B cell (primary cell): ENCODE results near the gene LSM10. TPM values are rescaled to one million over a fixed set of nuclear protein-coding genes. Genes with fewer than 3 reads are reported as not detected.
A peak's percentile ranks its signal among the peaks of the same experiment; 100 is the strongest.

Source experiments
- ATAC-seq: fragments of 200-7000 bp; cut with Tn5 transposase; one replicate; pipeline ENCODE4 v1.10.0; 2021; ENCODE audit warnings: low read depth, mild to moderate bottlenecking, moderate number of reproducible peaks, moderate library complexity
- CTCF ChIA-PET: fragments of 350-600 bp; sonication (Branson Sonifier 250); formaldehyde crosslinking; loops from one replicate; lab custom pipeline; 2021; ENCODE audit warnings: antibody characterized with exemption, inconsistent platforms; lab: Charles Lee
- POLR2A ChIA-PET: fragments of 350-600 bp; sonication (Branson Sonifier 250); formaldehyde crosslinking; loops from one replicate; lab custom pipeline; 2021; ENCODE audit warnings: antibody characterized with exemption; lab: Charles Lee
- DNase-seq: peaks from one replicate; pipeline ENCODE4 v3.0.0; 2013
- H2AFZ ChIP-seq: 2 replicates; pipeline ENCODE4 v1.6.1; 2012; ENCODE audit warnings: mild to moderate bottlenecking, low read depth, low read length; ENCODE audit not compliant: insufficient read depth, poor library complexity, severe bottlenecking
- H3K27ac ChIP-seq, 2 donors: 1 replicate in 1 of 2; 2 replicates in 1 of 2; pipeline ENCODE4 v1.5.1; 2012 to 2013; ENCODE audit warnings: low read length in 2 of 2, mild to moderate bottlenecking in 2 of 2, moderate library complexity in 1 of 2
- H3K27me3 ChIP-seq, 4 experiments: fragments of 200-600 bp in 1 of 4; sonication (generic) in 1 of 4; replicated peaks in 1 of 4; 1 replicate in 2 of 4; 2 replicates in 2 of 4; pipeline versions ENCODE4 v1.6.1 to v1.7.0; 2013 to 2016; ENCODE audit warnings: low read length in 3 of 4, mild to moderate bottlenecking in 2 of 4, mixed read lengths in 1 of 4, moderate library complexity in 1 of 4; ENCODE audit not compliant: insufficient read depth in 4 of 4, control insufficient read depth in 3 of 4; ENCODE audit errors: control extremely low read depth in 1 of 4
- H3K36me3 ChIP-seq, 2 experiments: replicated peaks in 1 of 2; 1 replicate in 1 of 2; 2 replicates in 1 of 2; pipeline versions ENCODE4 v1.6.1 to v1.7.1; 2013; ENCODE audit warnings: low read length in 1 of 2; ENCODE audit not compliant: insufficient read depth in 2 of 2, control insufficient read depth in 1 of 2; ENCODE audit errors: control extremely low read depth in 1 of 2, extremely low read depth in 1 of 2
- H3K4me1 ChIP-seq, 2 donors: fragments of 200-600 bp in 1 of 2; sonication (generic) in 1 of 2; 1 replicate in 1 of 2; 2 replicates in 1 of 2; pipeline versions ENCODE4 v1.5.1 to v1.6.1; 2013 to 2017; ENCODE audit warnings: low read length in 2 of 2; ENCODE audit not compliant: control insufficient read depth in 2 of 2, insufficient read depth in 2 of 2
- H3K4me2 ChIP-seq: replicated peaks from 2 replicates; pipeline ENCODE3; 2012; ENCODE audit warnings: mild to moderate bottlenecking, low read depth, low read length; ENCODE audit not compliant: poor library complexity, severe bottlenecking
- H3K4me3 ChIP-seq, 5 experiments: fragments of 200-600 bp in 1 of 5; sonication (generic) in 1 of 5; 1 replicate in 3 of 5; 2 replicates in 2 of 5; pipeline versions ENCODE4 v1.5.1 to v1.7.0; 2011 to 2016; ENCODE audit warnings: low read length in 4 of 5, mild to moderate bottlenecking in 4 of 5, low read depth in 2 of 5, control low read depth in 1 of 5, moderate library complexity in 1 of 5; ENCODE audit not compliant: insufficient read depth in 1 of 5; ENCODE audit errors: control extremely low read depth in 1 of 5, extremely low read depth in 1 of 5
- H3K79me2 ChIP-seq: fragments of 200-600 bp; sonication (generic); one replicate; pipeline ENCODE4 v1.6.0; 2016; ENCODE audit warnings: low read length; ENCODE audit not compliant: control insufficient read depth, insufficient read depth
- H3K9ac ChIP-seq: fragments of 200-600 bp; sonication (generic); 2 replicates; pipeline ENCODE4 v1.6.1; 2017; ENCODE audit warnings: mild to moderate bottlenecking, low read length, moderate library complexity
- H3K9me3 ChIP-seq, 3 donors: one replicate each; pipeline versions ENCODE4 v1.6.1 to v1.7.1; 2013; ENCODE audit warnings: low read length in 2 of 3; ENCODE audit not compliant: control insufficient read depth in 2 of 3, insufficient read depth in 1 of 3; ENCODE audit errors: control extremely low read depth in 1 of 3
- H4K20me1 ChIP-seq: 2 replicates; pipeline ENCODE4 v1.6.0; 2012; ENCODE audit warnings: mild to moderate bottlenecking, low read length; ENCODE audit not compliant: insufficient read depth, control insufficient read depth, poor library complexity, severe bottlenecking
- H3K27ac Mint-ChIP-seq: one replicate; pipeline ENCODE4 v1.8.0; 2021; ENCODE audit warnings: mixed read lengths
- H3K27me3 Mint-ChIP-seq: one replicate; pipeline ENCODE4 v1.8.0; 2021; ENCODE audit warnings: mixed read lengths
- H3K4me1 Mint-ChIP-seq: one replicate; pipeline ENCODE4 v1.8.0; 2021; ENCODE audit warnings: mixed read lengths
- H3K4me3 Mint-ChIP-seq: one replicate; pipeline ENCODE4 v1.8.0; 2021; ENCODE audit warnings: mixed read lengths
- H3K9me3 Mint-ChIP-seq: one replicate; pipeline ENCODE4 v1.8.0; 2022; ENCODE audit warnings: mixed read lengths; ENCODE audit not compliant: insufficient read depth
- EZH2 ChIP-seq: IDR thresholded peaks from 2 replicates; pipeline ENCODE4 v1.6.1; 2012; ENCODE audit warnings: borderline replicate concordance, low read depth, mild to moderate bottlenecking, moderate library complexity, low read length; ENCODE audit not compliant: insufficient read depth, poor library complexity, severe bottlenecking
- WGBS: methylation state at CpG from one replicate; pipeline ENCODE4 v1.1.5; 2013; ENCODE audit warnings: missing lambda C conversion rate; ENCODE audit not compliant: insufficient coverage; 5-methylcytosine and 5-hydroxymethylcytosine counted together
- intact Hi-C: fragments of 100-400 bp; cut with micrococcal nuclease; formaldehyde crosslinking; loops from one replicate; pipeline ENCODE4 v1.10.0; 2022
- polyA plus RNA-seq: library from polyadenylated mRNA; depleted of rRNA; stranded (reverse); fragments of >200 nt; gene quantifications from 2 replicates; pipeline ENCODE4 v1.2.3, GENCODE V29; 2012
- total RNA-seq, 2 donors: library from RNA; stranded (reverse); fragments of 120-200 nt in 1 of 2; gene quantifications; 1 replicate in 1 of 2; 2 replicates in 1 of 2; pipeline versions ENCODE4 v1.2.3 to v1.2.4, GENCODE V29; 2013 to 2022
- TF ChIP-seq, protein P1 (sequence below): fragments of 200-600 bp; IDR thresholded peaks from one replicate; pipeline ENCODE4 v1.8.0; 2022; ENCODE audit warnings: antibody characterized with exemption, mild to moderate bottlenecking

LSM10 gene
- total and polyA plus RNA-seq, 2 donors (not counting 1 experiment from before 2014, with no cell fraction given) = 73.5 to 136 TPM

DNA sequence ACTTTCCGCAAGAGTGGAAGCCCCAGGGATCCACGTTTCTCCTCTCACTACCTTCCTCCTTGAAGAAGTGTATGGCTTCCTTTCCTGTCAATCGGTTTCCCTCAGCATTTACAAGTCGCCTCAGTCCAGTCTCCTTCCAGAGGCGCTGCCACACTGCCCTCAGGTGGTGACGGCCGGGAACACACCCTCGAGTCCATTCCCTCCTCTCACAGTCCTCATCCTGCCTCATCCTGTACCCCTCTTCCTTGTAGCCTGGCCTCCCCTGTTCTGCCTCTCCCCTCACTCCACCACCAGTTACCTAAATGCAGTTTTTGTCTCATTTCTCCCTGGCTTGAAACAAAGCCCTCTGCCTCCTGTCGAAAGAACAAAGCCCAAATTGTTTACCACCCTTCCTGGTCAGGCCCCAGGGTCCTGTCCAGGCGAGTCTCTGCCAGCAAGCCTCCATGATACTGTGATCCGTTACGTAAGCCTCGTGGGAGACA, 23.2 kb upstream of the LSM10 start:
- ATAC-seq (peak; percentile 100), DNase-seq (peak; percentile 88)
- intact Hi-C loops = loop anchor here (1.0 to 2.0 kb wide), 6 partner anchors 35 to 320 kb away; partner anchors contain the start of gene TRAPPC3
- no peaks in the 10 kb centered on the region for H4K20me1 ChIP-seq
- CTCF ChIA-PET = interaction anchor here (1.0 to 5.2 kb wide), 16 partner anchors 21 to 271 kb away, joined by 3 to 98 read pairs (median 8); partner anchors contain the start of gene TRAPPC3
- H3K9ac ChIP-seq = no peak overlapping the region
- Mint-ChIP-seq H3K4me1 (peaks cover 8% of the 10 kb centered on the region), H3K27me3 (no peaks in the 10 kb centered on the region), H3K9me3 (no peaks in the 10 kb centered on the region), H3K27ac (peak overlapping the region; percentile 37), H3K4me3 (no peak overlapping the region)
- H3K36me3 ChIP-seq = no peaks in the 10 kb centered on the region
- peak overlapping the region; percentile 69 for H2AFZ ChIP-seq
- peak overlapping the region; percentile 47 for H3K4me2 ChIP-seq
- no peaks in the 10 kb centered on the region for H3K79me2 ChIP-seq
- no peak overlapping the region for H3K27ac ChIP-seq
- POLR2A ChIA-PET = no interaction called here
- peaks cover 4 to 5% of the 10 kb centered on the region in 2 donors for H3K4me1 ChIP-seq
- 27% methylated on average over 12 of the region's 13 CpGs for WGBS
- no peaks in the 10 kb centered on the region for H3K9me3 ChIP-seq
- H3K27me3 ChIP-seq = no peaks in the 10 kb centered on the region
- no peak overlapping the region for H3K4me3 ChIP-seq
- TF ChIP-seq, protein P1, sequence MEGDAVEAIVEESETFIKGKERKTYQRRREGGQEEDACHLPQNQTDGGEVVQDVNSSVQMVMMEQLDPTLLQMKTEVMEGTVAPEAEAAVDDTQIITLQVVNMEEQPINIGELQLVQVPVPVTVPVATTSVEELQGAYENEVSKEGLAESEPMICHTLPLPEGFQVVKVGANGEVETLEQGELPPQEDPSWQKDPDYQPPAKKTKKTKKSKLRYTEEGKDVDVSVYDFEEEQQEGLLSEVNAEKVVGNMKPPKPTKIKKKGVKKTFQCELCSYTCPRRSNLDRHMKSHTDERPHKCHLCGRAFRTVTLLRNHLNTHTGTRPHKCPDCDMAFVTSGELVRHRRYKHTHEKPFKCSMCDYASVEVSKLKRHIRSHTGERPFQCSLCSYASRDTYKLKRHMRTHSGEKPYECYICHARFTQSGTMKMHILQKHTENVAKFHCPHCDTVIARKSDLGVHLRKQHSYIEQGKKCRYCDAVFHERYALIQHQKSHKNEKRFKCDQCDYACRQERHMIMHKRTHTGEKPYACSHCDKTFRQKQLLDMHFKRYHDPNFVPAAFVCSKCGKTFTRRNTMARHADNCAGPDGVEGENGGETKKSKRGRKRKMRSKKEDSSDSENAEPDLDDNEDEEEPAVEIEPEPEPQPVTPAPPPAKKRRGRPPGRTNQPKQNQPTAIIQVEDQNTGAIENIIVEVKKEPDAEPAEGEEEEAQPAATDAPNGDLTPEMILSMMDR = peak; percentile 97
- TF ChIP-seq EZH2 = no peak

DNA sequence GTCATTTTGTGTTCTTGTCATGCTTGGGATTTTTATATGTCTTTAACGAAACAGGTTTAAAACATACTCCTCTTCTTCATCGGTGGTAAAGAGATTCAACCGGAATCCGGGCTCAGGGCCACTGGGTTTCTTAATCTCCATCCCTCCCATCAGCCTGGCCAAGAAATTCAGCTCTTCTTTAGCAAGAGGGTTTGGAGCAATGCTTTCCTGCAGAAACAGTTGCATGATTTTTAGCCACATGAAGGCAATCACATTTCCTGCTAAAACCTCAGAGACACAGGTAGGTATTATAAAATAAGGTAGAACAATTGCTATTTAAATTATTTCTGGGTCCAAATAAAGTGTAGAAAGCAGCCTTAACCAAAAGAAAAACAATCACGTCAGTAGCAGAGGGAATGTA, 22.7 kb upstream of the LSM10 start:
- DNase-seq = no peak
- Histone ChIP-seq H4K20me1 (no peaks in the 10 kb centered on the region), H3K9ac (no peak overlapping the region), H3K27me3 (no peaks in the 10 kb centered on the region), H3K36me3 (no peaks in the 10 kb centered on the region), H3K4me3 (no peak overlapping the region), H3K9me3 (no peaks in the 10 kb centered on the region), H3K4me2 (peak overlapping the region; percentile 47), H3K79me2 (no peaks in the 10 kb centered on the region), H3K27ac (no peak overlapping the region), H3K4me1 (peaks cover 4 to 5% of the 10 kb centered on the region in 2 donors), H2AFZ (peak overlapping the region; percentile 69)
- no peak overlapping the region for H3K4me3 Mint-ChIP-seq
- ATAC-seq = no peak
- 72% methylated on average over 3 of the region's 5 CpGs for WGBS
- H3K27me3 Mint-ChIP-seq = no peaks in the 10 kb centered on the region
- ChIA-PET POLR2A (interaction anchor here (1.3 kb wide), 1 partner anchor 34 kb away, joined by 3 read pairs; no protein-coding TSS in a partner anchor), CTCF (interaction anchor here (1.0 to 5.2 kb wide), 19 partner anchors 12 to 271 kb away, joined by 3 to 98 read pairs (median 5); partner anchors contain the start of gene TRAPPC3)
- intact Hi-C loops = loop anchor here (1.0 to 2.0 kb wide), 5 partner anchors 34 to 320 kb away; no protein-coding TSS in a partner anchor
- peaks cover 8% of the 10 kb centered on the region for H3K4me1 Mint-ChIP-seq
- H3K9me3 Mint-ChIP-seq = no peaks in the 10 kb centered on the region
- TF ChIP-seq, protein P1 = no peak
- no peak for TF ChIP-seq EZH2
- no peak overlapping the region for H3K27ac Mint-ChIP-seq
